ENCODE data around the gene BDNF.
"Not testable (repeated sequence)": the region's sequence is repeated elsewhere in the genome, so short reads cannot be mapped to it uniquely, and the experiment has no call there.

BDNF gene

DNA sequence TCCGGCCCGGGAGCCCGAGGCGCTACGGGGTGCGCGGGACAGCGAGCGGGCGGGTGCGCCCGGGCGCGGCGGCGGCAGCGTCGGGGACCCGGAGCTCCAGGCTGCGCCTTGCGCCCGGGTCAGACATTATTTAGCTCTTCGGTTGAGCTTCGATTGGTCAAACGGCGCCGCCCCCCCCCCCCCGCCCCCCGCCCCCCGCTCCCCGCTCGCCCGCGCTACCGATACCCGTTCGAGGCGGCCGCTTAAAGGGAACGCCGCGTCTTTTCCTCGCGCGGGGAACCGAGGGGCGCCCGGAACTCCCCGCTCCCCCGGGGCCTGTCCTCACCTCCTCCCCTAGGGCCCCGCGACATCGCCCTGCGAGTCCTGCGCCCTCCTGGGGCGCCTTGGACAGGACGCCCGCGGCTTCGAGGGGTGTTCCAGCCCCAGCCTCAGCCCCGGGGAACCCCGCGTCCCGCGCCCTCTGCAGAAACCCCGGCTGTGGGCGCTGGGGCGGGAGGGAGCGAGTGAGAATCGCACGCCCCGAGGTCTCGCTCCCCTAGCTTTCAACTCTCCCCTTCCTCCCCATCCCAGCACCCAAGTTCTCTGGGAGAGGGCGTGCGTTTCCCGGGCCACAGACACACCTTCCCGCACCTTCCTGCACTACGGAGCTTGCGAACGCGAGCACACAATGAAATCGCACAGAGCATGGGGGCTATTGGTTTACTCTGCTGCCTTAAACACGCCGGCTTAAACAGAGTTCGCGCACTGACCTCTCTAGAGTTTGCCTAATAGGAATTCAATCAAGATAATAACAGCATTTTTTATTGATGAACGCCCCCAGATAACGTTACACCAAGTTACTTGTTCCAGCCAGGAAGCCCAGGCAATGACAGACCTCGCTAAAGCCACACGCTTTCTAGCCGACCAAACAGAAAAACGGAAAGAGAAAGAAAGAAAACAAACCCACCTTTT is at the start of gene BDNF:
TSS of gene BDNF (minus strand) at position 105 of the 951 bp plus-strand sequence. CDS start 41,891 bp downstream, outside the sequence.
- DNase-seq: peak in 1 of 2 experiments; percentile 50

DNA sequence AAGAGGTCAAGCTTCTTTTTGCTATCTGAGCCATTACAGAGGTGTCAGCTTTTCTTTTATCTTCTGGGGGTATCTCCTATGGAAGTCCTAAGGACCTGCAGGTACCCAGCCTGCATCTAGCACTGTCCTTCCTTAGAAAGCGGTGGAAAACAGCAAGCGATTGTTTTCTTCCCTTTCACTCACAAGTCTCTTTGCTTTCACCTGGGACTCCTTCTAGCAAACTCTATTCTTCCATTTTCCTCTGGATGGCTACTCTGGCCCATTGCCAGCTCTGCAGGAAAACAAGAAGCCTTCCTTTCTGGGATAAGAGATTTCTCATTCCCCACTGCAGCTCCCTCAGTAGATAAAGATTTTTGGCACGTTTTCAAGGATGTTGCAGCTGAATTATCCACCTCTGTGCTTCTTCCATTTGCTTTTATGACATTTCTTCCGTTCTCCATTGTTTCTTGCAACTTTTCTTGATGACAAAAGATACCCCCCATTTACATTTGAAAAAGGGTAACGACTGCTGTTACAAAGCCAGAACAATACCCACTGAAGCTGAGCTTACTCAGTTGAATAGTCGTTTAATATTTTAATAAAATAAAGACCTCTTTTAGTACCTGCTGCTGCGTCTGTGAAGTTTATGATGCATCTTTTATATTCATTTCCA is 40.2 kb upstream of the BDNF start:
- DNase-seq: no peak

GRCh38 chr11:27735281-27735680 is 35.0 kb upstream of the BDNF start:
- DNase-seq: no peak

DNA sequence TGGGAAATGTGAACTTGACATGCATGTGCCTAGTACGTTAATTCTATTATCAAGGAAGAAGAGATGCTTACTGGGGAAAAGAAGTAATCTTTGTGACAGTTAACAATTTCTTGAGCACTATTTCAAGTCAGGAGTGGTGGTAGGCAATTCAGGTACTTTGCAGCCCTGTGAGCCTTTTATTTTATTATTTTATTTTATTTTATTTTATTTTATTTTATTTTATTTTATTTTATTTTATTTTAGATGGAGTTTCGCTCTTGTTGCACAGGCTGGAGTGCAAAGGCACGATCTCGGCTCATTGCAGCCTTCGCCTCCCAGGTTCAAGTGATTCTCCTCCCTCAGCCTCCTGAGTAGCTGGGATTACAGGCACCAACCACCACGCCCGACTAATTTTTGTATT is 31.5 kb upstream of the BDNF start:
- not testable (repeated sequence) for DNase-seq

DNA sequence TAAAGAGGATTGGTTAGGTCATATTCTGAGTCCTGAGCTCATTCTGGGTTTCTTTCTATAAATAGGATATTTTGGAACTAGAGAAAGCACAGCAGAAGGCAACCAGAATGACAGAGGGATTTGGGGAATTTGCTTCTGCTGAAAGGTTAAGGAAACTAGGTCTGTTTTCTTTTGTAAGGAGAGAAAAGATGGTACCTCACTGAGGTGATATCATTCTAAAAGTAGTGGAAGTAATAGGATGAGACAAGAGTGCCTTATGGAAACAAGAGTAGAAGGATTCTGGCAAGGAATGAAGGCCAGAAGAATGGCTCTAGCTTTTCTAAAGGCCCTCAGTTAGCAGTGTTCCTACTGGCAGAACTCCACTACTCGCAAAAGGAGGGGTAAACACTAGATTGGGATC is 26.7 kb upstream of the BDNF start:
- no peak for DNase-seq

DNA sequence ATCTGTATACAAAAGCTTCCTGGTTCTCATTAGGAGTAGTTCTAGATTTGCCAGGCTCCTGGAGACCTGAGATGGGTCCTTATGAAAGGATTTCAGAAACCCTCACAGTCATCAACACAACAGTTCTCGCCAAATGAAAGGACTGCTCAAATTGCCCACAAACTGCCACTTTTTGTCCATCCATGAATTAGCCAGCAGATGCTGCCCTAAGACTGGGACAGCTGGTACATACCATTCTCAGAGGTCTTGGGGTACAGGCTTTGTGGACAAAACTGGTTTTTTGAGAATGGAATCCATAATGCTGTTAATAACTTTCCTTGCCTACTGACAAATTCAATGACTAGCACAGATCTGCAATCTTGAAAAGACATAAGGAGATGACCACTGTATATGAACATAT is 23.4 kb upstream of the BDNF start:
- DNase-seq: no peak

- peak in 1 of 2 experiments; percentile 54 for DNase-seq
Observed at GRCh38 chr11:27722953-27723344, 22.7 kb upstream of the BDNF start.

- peak; percentile 3 to 49 for DNase-seq
Observed at GRCh38 chr11:27722117-27722952, 22.1 kb upstream of the BDNF start.

GRCh38 chr11:27721264-27722116 is 21.2 kb upstream of the BDNF start:
- peak in 1 of 2 experiments; percentile 46 for DNase-seq

DNA sequence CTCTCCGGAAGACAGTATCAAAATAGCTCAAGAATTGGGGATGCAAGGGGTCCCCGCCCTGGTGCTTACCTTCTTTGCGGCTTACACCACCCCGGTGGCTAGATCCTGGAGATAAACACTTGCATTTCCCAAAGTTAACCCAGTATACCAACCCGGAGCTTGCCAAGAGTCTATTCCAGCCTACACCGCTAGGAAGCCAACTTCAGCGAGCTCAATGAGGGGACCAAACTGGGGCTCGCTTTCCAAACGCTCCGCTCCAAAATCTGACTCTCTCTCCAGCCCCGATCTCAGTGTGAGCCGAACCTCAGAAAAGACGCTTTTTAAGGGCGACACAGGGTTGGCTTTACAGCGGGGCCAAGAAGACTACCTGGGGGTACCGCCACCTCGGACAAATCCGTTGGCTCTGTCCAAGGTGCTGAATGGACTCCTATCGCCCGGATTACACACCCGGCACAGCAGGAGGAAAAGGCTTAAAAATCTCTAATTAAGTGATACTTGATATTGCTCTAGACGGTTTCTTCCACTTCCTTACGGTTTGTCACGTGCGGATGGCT is 20.1 kb upstream of the BDNF start:
- DNase-seq: peak; percentile 78 to 86

DNA sequence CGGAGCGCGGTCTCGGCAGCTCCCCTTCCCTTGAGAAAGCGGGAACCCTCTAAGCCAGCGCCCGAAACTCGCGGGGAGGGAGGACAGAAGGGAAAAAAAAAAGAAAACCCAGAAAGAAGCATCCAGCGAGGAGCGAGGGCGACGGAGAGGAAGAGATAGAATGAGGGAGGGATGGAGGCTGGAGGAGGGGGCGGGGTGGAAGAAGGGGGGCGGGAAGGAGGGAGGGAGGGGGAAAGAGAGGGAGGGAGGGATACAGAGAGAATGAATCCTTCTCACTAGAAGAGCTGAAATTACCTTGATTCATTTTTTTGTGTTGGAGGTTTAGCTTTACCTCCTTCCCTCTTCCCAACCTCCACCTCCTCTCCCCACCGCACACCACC is 19.3 kb upstream of the BDNF start:
- DNase-seq: peak in 1 of 2 experiments; percentile 39

- peak in 1 of 2 experiments; percentile 61 for DNase-seq
Observed at GRCh38 chr11:27718863-27719545, 18.7 kb upstream of the BDNF start.

DNA sequence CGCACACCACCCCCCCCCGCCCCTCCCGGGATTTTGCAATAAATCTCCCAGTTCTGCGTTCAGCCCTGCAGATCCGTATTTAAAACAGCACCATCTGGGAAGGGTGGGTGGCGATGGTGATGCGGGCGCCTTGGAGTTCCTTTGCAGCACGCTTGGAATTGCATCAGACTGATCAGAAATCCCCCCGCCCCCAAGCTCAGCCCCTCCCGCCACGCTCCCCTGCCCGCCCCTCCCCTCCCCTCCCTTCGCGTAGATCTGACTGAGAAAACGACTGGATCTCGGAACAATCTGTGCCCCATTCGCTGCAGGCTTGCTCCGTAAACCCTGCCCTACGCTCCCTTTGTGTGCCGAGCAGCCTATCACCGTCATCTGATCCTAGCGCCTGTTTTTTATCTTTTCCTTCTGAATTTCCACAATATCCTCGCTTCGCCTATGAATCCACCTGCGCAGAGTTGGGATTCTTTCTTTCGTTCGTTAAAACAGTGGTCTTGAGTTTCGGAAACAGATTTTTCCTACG is 18.1 kb upstream of the BDNF start:
- DNase-seq: peak; percentile 65 to 83

- DNase-seq: peak in 1 of 2 experiments; percentile 52
Observed at GRCh38 chr11:27717801-27718229, 17.6 kb upstream of the BDNF start.

GRCh38 chr11:27717377-27717776 is 17.1 kb upstream of the BDNF start:
- DNase-seq: peak in 1 of 2 experiments; percentile 46

DNA sequence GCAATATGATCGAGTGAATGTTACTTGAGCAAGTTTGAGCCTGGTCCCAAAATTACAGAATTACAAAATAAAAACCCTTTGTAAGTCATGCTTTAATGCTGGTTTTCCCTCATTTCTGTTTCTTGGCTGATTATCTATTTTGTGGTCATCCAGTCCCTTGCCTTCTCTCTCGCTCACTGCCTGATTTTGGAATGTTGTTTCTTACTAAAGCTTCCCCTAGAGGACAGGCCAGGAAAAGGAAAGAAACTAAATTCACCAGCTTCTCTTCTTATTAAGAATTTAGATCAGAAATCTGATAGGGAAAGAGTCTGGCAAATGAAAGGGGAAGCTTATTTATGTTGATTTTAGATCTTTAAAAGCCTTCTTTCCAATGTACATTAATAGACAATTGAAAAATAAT is 16.6 kb upstream of the BDNF start:
- DNase-seq: peak in 1 of 2 experiments; percentile 9

DNA sequence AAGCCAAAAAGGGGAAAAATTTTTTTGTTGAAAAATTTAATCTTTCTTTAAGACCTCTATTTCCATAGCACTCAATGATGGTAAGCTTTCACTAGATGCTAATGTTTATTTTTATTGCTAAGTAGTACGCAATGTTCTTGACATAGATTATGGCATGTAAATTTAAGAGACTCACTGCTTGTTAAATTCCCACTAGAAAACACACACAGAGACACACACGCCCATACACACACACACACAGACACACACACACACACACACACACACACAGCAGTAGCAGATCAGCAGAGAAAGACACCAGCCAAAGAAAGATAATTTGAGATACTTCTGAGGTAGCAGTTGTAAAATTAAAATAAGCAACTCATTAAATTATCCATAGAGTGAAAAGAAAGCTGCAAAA is 16.0 kb upstream of the BDNF start:
- no peak for DNase-seq

DNA sequence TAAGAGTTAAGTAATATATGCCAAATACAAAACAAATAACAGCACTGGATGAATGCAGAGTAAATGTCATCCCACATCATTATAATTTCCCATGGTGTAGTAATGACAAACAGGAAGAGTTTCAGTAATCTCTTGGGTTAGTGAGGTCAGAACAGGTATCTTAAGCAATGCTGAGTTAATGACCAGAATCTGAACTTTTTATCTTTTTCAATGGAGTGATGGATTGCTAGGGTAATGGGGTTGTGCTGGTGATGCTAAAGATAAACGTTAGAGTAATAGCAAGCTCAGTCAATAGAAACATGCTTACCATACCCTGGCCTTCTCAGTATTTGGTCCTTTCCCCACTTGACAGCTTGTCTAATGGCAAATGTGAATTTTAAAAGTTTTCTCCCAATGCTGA is 11.5 kb upstream of the BDNF start:
- no peak for DNase-seq

GRCh38 chr11:27710536-27710935 is 10.3 kb upstream of the BDNF start:
- DNase-seq: no peak

GRCh38 chr11:27707676-27708075 is 7.4 kb upstream of the BDNF start:
- no peak for DNase-seq
